AG08395 (cell line): ENCODE measurements around the gene MYOM3.
A peak's percentile ranks its signal among the peaks of the same experiment; 100 is the strongest.

Experiments used
- DNase-seq: peaks from one replicate; pipeline ENCODE4 v3.0.0; 2012; ENCODE audit warnings: mixed read lengths, low spot score

The MYOM3 gene

GRCh38 chr1:24114753-24115152 is 2.8 kb upstream of the MYOM3 start:
- DNase-seq: no peak

GRCh38 chr1:24113641-24114033 is 1.7 kb upstream of the MYOM3 start:
- no peak for DNase-seq

- no peak for DNase-seq
These were observed 506 bp downstream of the MYOM3 start for GRCh38 chr1:24111262-24111995.

GRCh38 chr1:24110642-24111261 is 1.2 kb downstream of the MYOM3 start:
- peak; percentile 20 for DNase-seq

- no peak for DNase-seq
These were observed 2.1 kb downstream of the MYOM3 start for GRCh38 chr1:24109686-24110475.

GRCh38 chr1:24109166-24109483 is 2.8 kb downstream of the MYOM3 start:
- DNase-seq: no peak

GRCh38 chr1:24108334-24109165 is 3.4 kb downstream of the MYOM3 start:
- peak; percentile 94 for DNase-seq

- peak; percentile 62 for DNase-seq
These were observed 4.3 kb downstream of the MYOM3 start for GRCh38 chr1:24107462-24108138.

GRCh38 chr1:24105368-24106160 is 6.4 kb downstream of the MYOM3 start:
- no peak for DNase-seq

GRCh38 chr1:24104854-24105253 is 7.1 kb downstream of the MYOM3 start:
- DNase-seq: no peak

- no peak for DNase-seq
These were observed 8.1 kb downstream of the MYOM3 start for GRCh38 chr1:24103879-24104278.

GRCh38 chr1:24103408-24103807 is 8.5 kb downstream of the MYOM3 start:
- DNase-seq: no peak

- DNase-seq: no peak
These were observed 9.0 kb downstream of the MYOM3 start for GRCh38 chr1:24102961-24103360.

- DNase-seq: no peak
These were observed 9.9 kb downstream of the MYOM3 start for GRCh38 chr1:24101796-24102586.

- DNase-seq: no peak
These were observed 10.8 kb downstream of the MYOM3 start for GRCh38 chr1:24100945-24101737.

GRCh38 chr1:24098943-24099638 is 12.8 kb downstream of the MYOM3 start:
- no peak for DNase-seq

- DNase-seq: no peak
These were observed 13.8 kb downstream of the MYOM3 start for GRCh38 chr1:24098102-24098501.

GRCh38 chr1:24097663-24098062 is 14.3 kb downstream of the MYOM3 start:
- no peak for DNase-seq

GRCh38 chr1:24096739-24097103 is 15.2 kb downstream of the MYOM3 start:
- DNase-seq: no peak
